T-helper 9 cell (primary cell): ENCODE results near the gene MRC2.
"Not testable (repeated sequence)": the region's sequence is repeated elsewhere in the genome, so short reads cannot be mapped to it uniquely, and the experiment has no call there.

Source experiments
- DNase-seq: peaks from one replicate; pipeline ENCODE4 v3.0.0-alpha.2; 2020

Gene MRC2

DNA sequence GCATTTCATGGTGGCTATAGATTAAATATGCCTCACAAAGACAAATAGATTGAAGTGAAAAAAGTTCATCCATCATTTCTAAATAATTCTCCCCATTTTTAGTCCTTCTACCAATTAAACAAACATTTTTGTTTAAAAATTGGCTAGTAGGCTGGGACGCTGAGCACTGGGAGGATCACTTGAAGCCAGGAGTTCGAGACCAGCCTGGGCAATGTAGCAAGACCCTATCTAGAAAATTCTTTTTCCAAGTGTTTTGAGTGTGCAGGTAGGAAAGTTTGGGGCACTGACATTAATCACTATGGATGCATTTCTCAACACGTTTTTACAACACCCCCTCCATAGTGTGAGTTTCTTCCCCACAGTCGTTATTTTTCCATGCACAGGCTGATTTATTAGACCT is 56.7 kb downstream of the MRC2 start:
- DNase-seq = no peak

DNA sequence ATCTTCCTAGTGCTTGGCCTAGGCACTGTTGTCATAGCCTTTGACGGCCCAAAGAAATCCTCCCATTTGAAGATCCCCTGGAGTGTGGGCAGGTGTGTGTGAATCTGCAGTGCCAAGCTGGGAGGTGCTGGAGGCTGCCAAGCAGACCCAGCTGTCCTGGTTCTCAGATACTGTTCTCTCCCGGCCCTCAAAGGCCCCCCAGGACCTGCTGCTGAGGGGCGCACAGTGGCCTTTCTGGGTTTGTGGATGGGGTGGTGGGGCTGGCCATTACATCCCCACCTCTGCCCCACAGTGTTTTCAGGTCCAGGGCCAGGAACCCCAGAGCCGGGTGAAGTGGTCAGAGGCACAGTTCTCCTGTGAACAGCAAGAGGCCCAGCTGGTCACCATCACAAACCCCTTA is 60.5 kb downstream of the MRC2 start:
- no peak for DNase-seq

DNA sequence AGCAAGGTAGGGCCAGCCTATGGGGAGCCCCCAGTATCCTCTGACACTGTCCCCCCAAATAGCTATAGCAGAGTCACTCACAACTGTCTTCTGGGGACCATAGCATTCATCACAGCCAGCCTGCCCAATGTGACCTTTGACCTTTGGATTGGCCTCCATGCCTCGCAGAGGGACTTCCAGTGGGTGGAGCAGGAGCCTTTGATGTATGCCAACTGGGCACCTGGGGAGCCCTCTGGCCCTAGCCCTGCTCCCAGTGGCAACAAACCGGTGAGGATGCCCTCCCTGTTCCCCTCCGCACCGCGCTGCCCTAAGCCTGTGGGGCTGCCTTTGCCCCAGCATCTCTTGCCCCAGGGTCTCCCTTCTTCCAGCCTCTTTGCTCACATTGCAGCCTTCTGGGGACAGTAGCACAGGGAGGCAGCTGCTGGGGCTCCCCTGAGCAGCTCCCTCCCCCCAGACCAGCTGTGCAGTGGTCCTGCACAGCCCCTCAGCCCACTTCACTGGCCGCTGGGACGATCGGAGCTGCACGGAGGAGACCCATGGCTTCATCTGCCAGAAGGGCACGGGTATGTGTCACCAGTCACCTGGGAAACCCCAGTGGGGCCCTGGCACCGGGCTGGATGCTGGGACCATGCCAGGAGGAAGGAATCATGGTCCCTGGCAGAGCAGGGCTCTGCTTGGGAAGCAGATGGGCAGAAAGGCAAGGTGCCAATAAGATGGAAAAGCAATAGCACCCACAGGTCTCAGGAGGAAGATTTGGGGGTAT is 61.1 kb downstream of the MRC2 start:
- DNase-seq = no peak

DNA sequence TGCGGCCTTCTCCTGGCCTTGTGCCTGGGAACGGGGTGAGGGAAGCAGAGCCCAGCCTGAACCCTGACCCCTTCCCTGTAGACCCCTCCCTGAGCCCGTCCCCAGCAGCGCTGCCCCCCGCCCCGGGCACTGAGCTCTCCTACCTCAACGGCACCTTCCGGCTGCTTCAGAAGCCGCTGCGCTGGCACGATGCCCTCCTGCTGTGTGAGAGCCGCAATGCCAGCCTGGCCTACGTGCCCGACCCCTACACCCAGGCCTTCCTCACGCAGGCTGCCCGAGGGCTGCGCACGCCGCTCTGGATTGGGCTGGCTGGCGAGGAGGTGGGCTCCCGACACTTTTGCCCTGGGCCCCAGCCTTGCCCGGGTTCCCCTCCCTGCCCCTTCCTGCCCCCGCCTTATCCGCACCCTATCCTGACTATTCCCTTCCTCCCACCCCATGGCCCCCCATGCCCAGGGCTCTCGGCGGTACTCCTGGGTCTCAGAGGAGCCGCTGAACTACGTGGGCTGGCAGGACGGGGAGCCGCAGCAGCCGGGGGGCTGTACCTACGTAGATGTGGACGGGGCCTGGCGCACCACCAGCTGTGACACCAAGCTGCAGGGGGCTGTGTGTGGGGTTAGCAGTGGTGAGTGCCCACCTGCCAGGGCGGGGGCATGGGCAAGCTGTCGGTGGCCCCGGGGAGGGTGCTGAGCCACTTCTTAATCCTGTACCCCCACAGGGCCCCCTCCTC is 62.1 kb downstream of the MRC2 start:
- no peak for DNase-seq

DNA sequence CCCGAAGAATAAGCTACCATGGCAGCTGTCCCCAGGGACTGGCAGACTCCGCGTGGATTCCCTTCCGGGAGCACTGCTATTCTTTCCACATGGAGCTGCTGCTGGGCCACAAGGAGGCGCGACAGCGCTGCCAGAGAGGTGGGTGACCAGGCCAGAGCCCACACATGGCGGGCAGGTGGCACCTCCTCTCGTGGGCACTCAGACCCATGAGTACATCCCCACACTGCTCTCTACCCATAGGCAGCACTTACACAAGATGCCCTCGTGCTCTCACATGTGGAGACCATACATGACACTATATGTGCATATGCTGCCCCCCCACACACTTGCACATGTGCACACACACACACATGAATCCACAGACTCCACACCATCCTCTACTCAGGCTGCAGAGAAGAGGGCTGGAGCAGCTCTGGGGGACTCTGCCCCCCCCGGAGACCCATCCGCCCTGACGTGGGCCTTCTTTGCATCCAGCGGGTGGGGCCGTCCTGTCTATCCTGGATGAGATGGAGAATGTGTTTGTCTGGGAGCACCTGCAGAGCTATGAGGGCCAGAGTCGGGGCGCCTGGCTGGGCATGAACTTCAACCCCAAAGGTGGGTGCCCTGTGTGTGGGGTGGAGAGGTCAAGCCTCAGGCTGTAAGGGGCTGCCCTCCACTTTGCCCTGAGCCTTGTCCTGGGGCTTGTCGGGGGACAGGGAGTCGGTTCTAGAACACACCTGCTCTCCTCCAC is 62.9 kb downstream of the MRC2 start:
- no peak for DNase-seq

DNA sequence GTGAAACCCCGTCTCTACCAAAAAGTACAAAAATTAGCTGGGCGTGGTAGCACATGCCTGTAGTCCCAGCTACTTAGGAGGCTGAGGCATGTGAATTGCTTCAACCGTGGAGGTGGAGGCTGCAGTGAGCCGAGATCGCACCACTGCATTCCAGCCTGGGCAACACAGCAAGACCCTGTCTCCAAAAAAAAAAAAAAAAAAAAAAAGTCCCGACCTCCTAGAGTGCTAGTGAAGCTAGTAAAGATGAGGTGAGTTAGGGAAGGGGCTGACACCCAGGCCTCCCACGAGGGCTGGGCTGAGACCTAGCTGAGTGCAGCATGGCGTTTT is 64.1 kb downstream of the MRC2 start:
- DNase-seq = not testable (repeated sequence)

DNA sequence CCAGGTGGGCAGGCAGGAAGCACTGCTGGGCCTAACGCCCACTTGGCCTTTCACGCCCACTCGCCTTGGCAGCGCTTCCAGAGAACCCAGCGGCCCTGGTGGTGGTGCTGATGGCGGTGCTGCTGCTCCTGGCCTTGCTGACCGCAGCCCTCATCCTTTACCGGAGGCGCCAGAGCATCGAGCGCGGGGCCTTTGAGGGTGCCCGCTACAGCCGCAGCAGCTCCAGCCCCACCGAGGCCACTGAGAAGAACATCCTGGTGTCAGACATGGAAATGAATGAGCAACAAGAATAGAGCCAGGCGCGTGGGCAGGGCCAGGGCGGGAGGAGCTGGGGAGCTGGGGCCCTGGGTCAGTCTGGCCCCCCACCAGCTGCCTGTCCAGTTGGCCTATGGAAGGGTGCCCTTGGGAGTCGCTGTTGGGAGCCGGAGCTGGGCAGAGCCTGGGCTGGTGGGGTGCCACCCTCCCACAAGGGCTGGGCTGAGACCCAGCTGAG is 64.7 kb downstream of the MRC2 start:
- no peak for DNase-seq

DNA sequence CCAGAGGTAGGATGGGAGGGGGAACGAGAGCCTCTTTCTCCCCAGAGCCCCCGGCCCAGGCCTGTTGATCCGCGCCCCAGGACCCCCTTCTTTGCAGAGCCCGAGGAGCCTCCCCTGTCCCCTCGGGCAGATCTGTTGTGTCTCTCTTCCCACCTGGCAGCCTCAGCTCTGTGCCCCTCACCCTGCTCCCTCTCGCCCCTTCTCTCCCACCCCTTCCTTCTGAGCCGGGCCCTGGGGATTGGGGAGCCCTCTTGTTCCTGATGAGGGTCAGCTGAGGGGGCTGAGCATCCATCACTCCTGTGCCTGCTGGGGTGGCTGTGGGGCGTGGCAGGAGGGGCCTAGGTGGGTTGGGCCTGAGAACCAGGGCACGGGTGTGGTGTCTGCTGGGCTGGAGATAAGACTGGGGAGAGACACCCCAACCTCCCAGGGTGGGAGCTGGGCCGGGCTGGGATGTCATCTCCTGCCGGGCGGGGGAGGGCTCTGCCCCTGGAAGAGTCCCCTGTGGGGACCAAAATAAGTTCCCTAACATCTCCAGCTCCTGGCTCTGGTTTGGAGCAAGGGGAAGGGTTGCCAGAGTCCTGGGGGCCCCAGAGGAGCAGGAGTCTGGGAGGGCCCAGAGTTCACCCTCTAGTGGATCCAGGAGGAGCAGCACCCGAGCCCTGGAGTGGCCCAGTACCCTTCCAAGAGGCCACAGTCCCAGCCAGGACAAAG is 65.4 kb downstream of the MRC2 start:
- no peak for DNase-seq

DNA sequence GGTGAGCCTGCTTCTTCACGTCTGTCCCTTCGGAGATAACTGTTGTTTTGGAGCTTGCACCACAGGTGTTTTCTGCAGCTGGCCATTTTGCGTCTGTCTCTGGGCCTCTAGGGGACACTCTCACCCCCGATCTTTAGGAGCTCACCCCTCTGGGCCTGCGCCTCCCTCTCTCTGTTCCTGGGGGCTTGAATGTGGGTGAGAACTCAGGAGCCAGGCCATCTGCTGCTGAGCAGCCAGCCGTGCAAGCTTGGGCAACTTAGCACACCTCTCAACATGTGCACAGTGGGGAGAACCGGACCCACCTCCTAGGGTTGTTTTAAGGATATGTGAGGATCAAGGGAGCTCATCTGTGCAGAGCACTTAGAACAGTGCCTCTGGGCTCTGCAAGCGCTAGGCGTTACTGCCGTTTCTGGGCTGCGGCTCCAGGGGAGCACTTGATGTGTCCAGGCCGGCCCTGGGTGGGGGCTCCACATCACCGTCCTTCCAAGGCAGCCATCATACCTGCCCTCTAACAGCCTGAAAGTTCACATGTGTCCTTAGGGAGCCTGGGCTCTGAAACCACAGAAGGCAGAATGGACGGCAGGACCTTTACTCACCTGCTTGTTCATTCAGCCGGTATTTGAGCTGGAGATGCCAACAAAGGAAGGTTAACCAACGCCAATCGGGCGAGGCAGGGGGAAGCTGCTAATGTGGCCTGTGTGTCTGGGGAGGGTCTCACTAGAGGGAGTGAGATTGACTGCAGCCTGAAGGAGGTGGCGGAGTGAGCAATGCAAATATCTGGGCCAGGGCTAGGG is 66.3 kb downstream of the MRC2 start:
- DNase-seq = no peak

DNA sequence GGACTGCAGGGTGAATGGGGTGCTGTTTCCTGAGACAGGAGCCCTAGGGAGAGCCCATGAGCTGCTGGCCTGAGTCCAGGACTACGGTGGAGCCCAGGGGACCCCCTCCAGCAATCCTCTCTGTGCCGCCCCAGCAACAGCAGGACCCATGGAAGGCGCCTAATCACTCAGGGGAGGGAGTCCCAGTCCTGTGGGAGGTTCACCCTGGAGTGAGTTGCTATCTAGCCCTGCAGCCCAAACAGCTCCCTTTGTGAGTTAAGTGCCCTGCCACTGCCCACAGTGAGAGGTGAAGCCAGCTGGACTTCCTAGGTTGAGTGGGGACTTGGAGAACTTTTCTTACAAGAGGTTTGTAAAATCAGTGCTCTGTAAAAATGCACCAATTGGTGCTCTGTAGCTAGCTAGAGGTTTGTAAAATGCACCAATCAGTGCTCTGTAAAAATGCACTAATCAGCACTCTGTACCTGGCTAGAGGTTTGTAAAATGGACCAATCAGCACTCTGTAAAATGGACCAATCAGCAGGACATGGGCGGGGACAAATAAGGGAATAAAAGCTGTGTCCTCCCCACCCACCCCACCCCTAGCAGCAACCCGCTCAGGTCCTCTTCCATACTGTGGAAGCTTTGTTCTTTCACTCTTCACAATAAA is 67.7 kb downstream of the MRC2 start:
- DNase-seq = not testable (repeated sequence)

DNA sequence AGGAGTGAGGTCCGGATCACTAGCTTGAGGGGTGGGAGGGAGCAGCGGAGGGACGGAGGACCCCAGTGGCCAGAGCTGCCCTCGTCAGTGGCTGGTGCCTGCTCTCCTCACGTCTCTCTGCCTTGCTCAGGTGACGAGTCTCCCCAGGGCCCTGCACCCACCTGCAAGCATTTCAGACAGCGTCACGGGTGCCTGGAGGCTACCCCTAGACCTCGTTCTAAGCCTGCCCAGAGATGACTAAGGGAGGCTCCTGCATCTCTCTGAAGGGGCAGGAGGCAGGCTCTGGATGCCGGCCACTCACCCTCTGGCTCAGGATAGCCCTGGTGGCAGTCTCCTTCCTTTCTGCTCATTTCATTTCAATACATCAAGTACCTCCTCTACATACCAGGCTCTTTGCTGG is 68.8 kb downstream of the MRC2 start:
- DNase-seq = no peak

DNA sequence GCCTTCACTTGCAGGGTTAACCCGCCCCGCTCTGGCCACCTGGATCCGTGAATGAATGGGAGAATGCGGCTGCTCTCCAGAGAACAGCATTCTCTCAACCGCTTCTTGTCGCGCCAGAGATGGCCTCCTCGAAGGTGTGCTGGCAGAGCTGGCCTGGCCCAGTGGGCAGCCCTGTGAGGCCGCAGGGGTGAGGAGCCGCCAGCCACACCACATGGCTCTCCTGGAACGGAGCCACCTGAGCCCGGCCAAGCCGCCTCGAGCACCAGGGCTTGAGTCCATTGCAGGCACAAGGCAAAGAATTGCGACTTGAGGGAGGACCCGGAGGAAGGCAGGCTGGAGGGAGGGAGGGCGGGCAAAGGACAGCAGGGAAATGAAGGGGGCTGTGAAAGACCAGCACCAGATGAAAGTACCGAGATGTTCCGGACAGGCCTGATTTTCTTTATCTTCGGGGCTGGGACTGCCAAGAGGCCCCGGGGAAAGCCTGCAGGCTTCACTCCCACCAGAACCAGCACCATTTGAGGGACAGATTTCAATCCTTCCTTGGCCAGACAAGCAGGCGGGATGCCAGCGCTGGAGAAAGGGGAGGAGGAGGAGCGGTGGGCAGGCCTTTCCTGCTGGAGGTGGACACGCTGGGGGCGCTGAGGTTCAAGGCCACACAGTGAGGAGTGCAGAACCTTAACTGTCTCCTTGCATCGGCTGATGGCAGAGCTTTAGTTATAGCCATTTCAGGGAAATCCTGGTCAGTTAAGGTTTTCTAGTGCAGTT is 69.4 kb downstream of the MRC2 start:
- DNase-seq = no peak

DNA sequence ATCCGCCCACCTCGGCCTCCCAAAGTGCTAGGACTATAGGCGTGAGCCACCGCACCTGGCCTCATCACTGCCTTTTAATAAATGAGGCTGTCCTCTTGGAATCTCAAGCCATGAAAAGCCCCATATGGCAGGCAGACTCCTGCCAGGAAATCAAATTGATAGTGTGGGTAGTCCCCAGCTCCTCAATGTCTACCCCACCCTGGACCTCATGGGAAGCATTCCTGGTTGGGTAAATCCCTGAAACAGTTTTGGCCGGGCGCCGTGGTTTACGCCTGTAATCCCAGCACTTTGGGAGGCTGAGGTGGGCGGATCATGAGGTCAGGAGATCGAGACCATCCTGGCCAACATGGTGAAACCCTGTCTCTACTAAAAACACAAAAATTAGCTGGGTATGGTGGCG is 71.0 kb downstream of the MRC2 start:
- DNase-seq = not testable (repeated sequence)

DNA sequence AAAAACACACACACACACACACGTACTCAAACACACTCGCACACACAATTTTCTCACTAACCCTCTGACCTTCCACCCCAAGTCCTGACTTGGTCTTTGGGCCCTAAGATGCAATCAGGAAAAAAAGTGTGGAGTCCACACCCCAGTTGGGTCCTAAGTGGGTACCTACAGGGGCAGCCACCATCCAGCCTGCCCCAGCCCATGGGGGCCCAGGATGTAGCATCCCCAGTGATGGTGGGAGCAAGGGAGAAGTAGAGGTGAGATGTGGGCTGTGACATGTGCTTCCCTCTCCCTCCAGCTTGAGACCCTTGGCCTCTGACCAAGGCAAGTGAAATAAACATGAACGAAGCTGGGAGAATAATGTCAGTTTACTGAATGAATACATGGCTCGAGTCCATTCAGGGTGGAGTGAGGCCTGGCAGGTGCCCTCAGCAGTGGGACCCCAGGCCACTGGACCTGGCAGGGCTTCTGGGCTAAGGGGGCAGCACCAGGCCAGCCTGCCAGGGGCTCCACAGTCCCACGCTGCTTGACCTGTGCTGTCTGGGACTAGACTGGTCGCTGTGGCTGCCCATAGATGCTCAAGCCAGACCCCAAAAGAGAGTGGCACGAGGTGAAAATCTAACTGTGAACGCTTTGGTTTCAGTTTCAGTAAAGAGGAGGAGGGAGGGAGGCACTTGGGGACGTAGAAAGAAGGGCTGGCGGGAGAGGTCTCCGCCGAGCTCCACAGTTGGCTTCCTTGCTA is 73.7 kb downstream of the MRC2 start:
- DNase-seq = no peak

DNA sequence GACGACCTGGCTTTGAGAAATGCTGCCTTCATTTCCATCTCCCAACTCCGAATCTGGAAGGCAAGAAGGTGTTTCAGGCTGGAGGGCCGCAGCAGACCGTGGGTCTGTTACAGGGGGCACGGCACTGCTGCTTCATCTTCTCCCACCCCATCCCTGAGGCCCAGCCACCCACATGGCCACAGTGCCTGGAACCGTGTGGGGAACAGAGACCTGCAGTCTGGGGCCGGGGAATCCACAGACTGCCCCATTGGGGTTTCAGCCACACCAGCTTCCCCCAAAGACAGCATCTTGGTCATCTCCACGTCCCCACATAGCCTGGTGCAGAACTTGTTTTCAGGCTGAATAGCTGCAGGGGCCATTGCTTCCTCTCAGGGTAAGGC is 74.2 kb downstream of the MRC2 start:
- DNase-seq = no peak

DNA sequence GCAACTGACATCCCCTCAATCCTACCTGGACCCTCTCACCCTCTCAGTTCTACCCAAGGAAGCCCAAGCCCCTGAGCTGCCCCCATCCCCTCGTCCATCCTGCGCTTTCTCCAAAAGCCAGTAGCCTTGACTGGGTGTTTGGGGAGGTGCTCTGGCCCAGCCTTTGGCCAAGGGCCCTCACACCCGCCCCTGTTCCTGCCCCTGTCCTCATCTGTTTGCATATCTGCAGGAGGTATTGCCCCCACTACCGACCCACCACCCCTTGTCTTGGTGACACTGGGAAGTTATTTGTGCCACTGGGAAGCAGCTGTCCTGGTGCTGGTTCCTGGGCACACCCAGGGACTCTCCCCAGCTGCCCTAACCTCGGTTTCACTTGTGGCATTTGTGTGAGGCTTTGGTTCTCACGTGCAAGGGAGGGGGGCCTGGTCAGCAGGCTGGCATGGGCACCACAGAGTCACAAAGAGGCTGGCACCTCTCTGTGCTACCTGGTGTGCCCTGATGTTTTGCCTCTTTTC is 75.3 kb downstream of the MRC2 start:
- no peak for DNase-seq

DNA sequence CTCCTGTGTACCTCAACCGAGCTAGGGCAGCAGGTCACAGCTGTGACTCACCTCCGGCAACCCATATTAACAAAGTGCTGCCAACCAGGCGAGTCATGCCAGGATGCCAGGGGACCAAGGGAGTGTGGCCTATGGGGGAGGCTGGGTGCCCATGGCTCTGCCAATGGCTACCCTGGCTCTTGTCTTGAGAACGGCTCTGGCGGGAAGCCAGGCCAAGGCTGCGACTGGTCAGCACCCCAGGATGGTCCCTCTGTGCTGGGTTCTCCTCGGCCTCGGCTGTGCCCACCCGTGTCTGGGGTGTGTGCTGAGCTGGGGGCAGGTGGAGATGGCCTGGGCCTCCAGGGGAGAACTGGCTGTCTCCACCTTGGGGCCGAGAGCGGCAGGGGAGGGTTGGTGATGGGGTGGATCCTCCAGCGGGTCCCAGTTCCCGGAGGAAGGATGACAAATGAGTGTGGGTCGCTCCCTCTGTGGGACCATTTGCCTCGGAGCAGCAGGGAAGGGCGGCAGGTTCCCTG is 75.8 kb downstream of the MRC2 start:
- DNase-seq = no peak

DNA sequence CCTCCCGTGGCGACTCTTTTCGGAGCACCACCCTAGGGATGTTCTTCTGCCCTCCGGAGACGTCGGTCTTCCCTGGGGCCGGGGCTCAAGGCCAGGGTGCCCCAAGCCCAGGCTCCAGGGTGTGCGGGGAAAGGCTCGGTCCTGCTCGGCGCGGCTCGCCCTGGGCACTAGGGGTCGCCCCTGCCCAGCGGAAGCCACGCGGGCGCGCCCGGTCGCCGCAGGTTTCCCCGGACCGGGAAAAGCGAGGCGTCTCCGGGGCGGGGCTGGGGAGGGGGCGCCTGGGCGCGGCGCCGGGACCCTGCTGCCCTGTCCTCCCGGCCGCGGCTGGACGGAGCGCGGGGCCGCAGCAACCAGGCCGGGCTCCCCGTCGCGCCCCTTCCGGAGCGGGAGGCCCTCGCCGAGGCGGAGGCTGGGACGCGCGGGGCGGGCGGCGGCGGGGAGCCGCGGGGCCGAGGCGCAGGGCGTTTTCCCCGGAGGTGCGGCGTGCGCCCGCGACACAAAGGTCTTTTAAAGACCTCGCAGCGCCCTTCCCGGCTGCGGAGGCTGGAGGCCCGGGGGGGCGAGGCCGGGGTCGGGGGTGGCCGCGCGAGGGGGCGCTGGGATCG is 76.4 kb downstream of the MRC2 start:
- DNase-seq = peak; percentile 68

DNA sequence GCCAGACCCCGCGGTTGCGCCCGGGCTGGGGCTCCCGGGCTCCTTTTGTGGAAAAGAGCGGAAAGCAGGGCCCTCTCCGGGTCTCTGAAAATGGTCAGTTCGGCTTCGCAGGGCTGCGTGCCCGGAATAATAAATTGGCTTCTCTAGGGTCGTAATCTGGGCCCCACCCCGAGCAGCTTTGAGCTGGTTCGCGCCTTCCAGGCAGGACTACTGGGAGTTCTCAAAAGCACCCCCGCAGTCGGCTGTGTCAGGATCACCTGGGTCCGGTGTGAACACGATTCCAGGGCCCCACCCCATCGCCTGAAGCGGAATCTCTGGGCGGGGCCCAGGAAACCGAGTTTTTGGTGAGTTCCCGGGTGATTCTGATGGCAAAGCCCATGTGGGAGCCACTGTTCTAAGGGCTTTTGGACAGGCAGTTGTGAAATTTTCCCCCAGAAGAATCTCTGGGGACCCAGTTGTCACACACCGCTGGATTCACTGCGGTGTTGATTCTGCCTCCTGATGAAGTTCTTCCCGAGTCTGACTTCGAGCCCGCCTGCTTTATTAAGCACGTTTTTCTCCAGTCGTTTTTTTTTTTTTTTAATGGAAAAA is 77.0 kb downstream of the MRC2 start:
- no peak for DNase-seq
